Mucosa of rectum (tissue), 2 donors: ENCODE measurements around the gene CDKN2B.

ENCODE experiments used
- H3K27ac ChIP-seq, 2 donors: one replicate each; pipeline ENCODE4 v1.7.0; 2013; ENCODE audit warnings: inconsistent platforms in 2 of 2, low read depth in 2 of 2, low read length in 2 of 2
- H3K27me3 ChIP-seq, 2 donors: one replicate each; pipeline ENCODE4 v1.7.0; 2013; ENCODE audit warnings: low read length in 2 of 2; ENCODE audit not compliant: control insufficient read depth in 2 of 2, insufficient read depth in 2 of 2
- H3K36me3 ChIP-seq, 2 donors: one replicate each; pipeline ENCODE4 v1.7.0; 2013; ENCODE audit warnings: low read length in 2 of 2; ENCODE audit not compliant: control insufficient read depth in 2 of 2, insufficient read depth in 2 of 2
- H3K4me1 ChIP-seq, 2 donors: one replicate each; pipeline ENCODE4 v1.7.0; 2013; ENCODE audit warnings: low read length in 2 of 2, mild to moderate bottlenecking in 1 of 2; ENCODE audit not compliant: control insufficient read depth in 2 of 2, insufficient read depth in 2 of 2
- H3K4me3 ChIP-seq, 2 donors: one replicate each; pipeline ENCODE4 v1.7.0; 2013; ENCODE audit warnings: low read length in 2 of 2
- H3K9ac ChIP-seq, 2 donors: one replicate each; pipeline ENCODE4 v1.7.0; 2013; ENCODE audit warnings: low read length in 2 of 2, low read depth in 1 of 2, mild to moderate bottlenecking in 1 of 2
- H3K9me3 ChIP-seq, 2 donors: one replicate each; pipeline ENCODE4 v1.7.0; 2013; ENCODE audit warnings: low read length in 2 of 2; ENCODE audit not compliant: control insufficient read depth in 2 of 2
- donor health status: healthy.
- donor health status: Normal muscosa, but diverticular disease.

The CDKN2B gene

GRCh38 chr9:21988056-21988990 lies 20.8 kb downstream of the CDKN2B start:
- H3K4me1 ChIP-seq = peaks cover 0 to under 1% of the 10 kb centered on the region in 2 donors
- no peak overlapping the region for H3K4me3 ChIP-seq
- H3K9me3 ChIP-seq = no peaks in the 10 kb centered on the region
- H3K36me3 ChIP-seq = no peaks in the 10 kb centered on the region
- no peak overlapping the region for H3K27ac ChIP-seq
- H3K27me3 ChIP-seq = peaks cover 32 to 33% of the 10 kb centered on the region in 2 donors
- H3K9ac ChIP-seq = no peak overlapping the region

- peaks cover 33 to 38% of the 10 kb centered on the region in 2 donors for H3K27me3 ChIP-seq
- no peak overlapping the region for H3K4me3 ChIP-seq
- H3K36me3 ChIP-seq = no peaks in the 10 kb centered on the region
- H3K4me1 ChIP-seq = no peaks in the 10 kb centered on the region
- H3K9me3 ChIP-seq = no peaks in the 10 kb centered on the region
- H3K27ac ChIP-seq = no peak overlapping the region
- H3K9ac ChIP-seq = no peak overlapping the region
These were observed 23.0 kb downstream of the CDKN2B start for GRCh38 chr9:21985964-21986667.

DNA sequence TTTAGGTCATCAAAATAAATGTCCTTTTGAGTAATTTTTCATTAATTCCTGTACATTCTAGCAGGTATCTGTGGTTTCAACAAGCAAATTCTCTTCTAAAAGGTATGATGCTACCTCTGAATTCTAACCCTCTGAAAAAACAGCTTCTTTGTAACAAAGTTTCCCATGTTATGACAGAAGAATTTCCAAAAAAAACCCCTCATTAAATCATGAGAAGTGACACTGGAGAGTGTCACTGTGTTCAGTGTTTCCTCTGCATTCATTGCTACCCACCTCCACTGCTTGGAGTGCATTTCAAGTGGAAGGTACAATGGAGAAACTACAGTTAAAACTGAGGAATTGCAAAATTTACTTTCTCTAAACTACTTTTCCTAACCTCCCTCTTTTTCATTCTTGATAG lies 25.0 kb downstream of the CDKN2B start:
- no peak overlapping the region for H3K27ac ChIP-seq
- H3K36me3 ChIP-seq = no peaks in the 10 kb centered on the region
- H3K4me1 ChIP-seq = no peaks in the 10 kb centered on the region
- H3K9me3 ChIP-seq = no peaks in the 10 kb centered on the region
- peaks cover 30 to 34% of the 10 kb centered on the region in 2 donors for H3K27me3 ChIP-seq
- no peak overlapping the region for H3K4me3 ChIP-seq
- H3K9ac ChIP-seq = no peak overlapping the region

GRCh38 chr9:21983561-21983935 lies 25.6 kb downstream of the CDKN2B start:
- no peaks in the 10 kb centered on the region for H3K4me1 ChIP-seq
- no peaks in the 10 kb centered on the region for H3K36me3 ChIP-seq
- no peak overlapping the region for H3K27ac ChIP-seq
- no peaks in the 10 kb centered on the region for H3K9me3 ChIP-seq
- H3K4me3 ChIP-seq = no peak overlapping the region
- peaks cover 30 to 34% of the 10 kb centered on the region in 2 donors for H3K27me3 ChIP-seq
- no peak overlapping the region for H3K9ac ChIP-seq

GRCh38 chr9:21982861-21983560 lies 26.1 kb downstream of the CDKN2B start:
- H3K9ac ChIP-seq = no peak overlapping the region
- no peaks in the 10 kb centered on the region for H3K36me3 ChIP-seq
- no peaks in the 10 kb centered on the region for H3K4me1 ChIP-seq
- H3K4me3 ChIP-seq = no peak overlapping the region
- H3K27ac ChIP-seq = no peak overlapping the region
- no peaks in the 10 kb centered on the region for H3K9me3 ChIP-seq
- peaks cover 27 to 33% of the 10 kb centered on the region in 2 donors for H3K27me3 ChIP-seq

- Histone ChIP-seq H3K4me1 (no peaks in the 10 kb centered on the region), H3K27ac (no peak overlapping the region), H3K36me3 (no peaks in the 10 kb centered on the region), H3K9ac (no peak overlapping the region), H3K9me3 (no peaks in the 10 kb centered on the region), H3K4me3 (no peak overlapping the region), H3K27me3 (peaks cover 32 to 38% of the 10 kb centered on the region in 2 donors)
These were observed 26.7 kb downstream of the CDKN2B start for GRCh38 chr9:21982391-21982790.

GRCh38 chr9:21976334-21976875 lies 32.7 kb downstream of the CDKN2B start:
- Histone ChIP-seq H3K4me1 (peaks cover 3 to 8% of the 10 kb centered on the region in 2 donors), H3K36me3 (no peaks in the 10 kb centered on the region), H3K9ac (no peak overlapping the region), H3K9me3 (no peaks in the 10 kb centered on the region), H3K27me3 (peaks cover 72 to 74% of the 10 kb centered on the region in 2 donors), H3K27ac (no peak overlapping the region), H3K4me3 (no peak overlapping the region)

- H3K36me3 ChIP-seq = no peaks in the 10 kb centered on the region
- no peak overlapping the region for H3K27ac ChIP-seq
- peaks cover 3 to 8% of the 10 kb centered on the region in 2 donors for H3K4me1 ChIP-seq
- peak overlapping the region in 1 of 2 donors; percentile 19 for H3K9ac ChIP-seq
- H3K27me3 ChIP-seq = peaks cover 83 to 84% of the 10 kb centered on the region in 2 donors
- H3K4me3 ChIP-seq = peak overlapping the region; percentile 34 to 56
- H3K9me3 ChIP-seq = no peaks in the 10 kb centered on the region
These were observed 34.2 kb downstream of the CDKN2B start for GRCh38 chr9:21974722-21975409.

DNA sequence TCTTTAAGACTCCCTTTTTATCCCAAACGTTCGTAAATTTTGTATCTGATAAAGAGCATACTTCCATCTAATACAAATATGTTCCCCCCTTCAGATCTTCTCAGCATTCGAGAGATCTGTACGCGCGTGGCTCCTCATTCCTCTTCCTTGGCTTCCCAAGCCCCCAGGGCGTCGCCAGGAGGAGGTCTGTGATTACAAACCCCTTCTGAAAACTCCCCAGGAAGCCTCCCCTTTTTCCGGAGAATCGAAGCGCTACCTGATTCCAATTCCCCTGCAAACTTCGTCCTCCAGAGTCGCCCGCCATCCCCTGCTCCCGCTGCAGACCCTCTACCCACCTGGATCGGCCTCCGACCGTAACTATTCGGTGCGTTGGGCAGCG lies 34.8 kb downstream of the CDKN2B start:
- no peaks in the 10 kb centered on the region for H3K36me3 ChIP-seq
- H3K9me3 ChIP-seq = no peaks in the 10 kb centered on the region
- H3K4me3 ChIP-seq = peak overlapping the region; percentile 13 to 34
- H3K27ac ChIP-seq = no peak overlapping the region
- peak overlapping the region in 1 of 2 donors; percentile 19 for H3K9ac ChIP-seq
- H3K27me3 ChIP-seq = peaks cover 80 to 86% of the 10 kb centered on the region in 2 donors
- peaks cover 3 to 8% of the 10 kb centered on the region in 2 donors for H3K4me1 ChIP-seq
